Astrocyte of the cerebellum (primary cell): Measurements from ENCODE around the gene FAM78A.

Experiments
- DNase-seq: peaks from one replicate; pipeline ENCODE4 v3.0.0-alpha.2; 2011; ENCODE audit warnings: low read depth
- H3K4me3 ChIP-seq: 2 replicates; pipeline ENCODE4 v1.5.1; 2011; ENCODE audit warnings: mild to moderate bottlenecking, low read depth, low read length, moderate library complexity
- in situ Hi-C: cut with HindIII; loops from 2 replicates; pipeline ENCODE4 v1.10.0; 2017; ENCODE audit warnings: low sequenced_read_pairs
- TF ChIP-seq, protein P1 (sequence below): IDR thresholded peaks from 2 replicates; pipeline ENCODE4 v1.5.1; 2012; ENCODE audit warnings: low read length, low read depth, moderate library complexity, mild to moderate bottlenecking; ENCODE audit errors: missing control alignments

The FAM78A gene, protein sequence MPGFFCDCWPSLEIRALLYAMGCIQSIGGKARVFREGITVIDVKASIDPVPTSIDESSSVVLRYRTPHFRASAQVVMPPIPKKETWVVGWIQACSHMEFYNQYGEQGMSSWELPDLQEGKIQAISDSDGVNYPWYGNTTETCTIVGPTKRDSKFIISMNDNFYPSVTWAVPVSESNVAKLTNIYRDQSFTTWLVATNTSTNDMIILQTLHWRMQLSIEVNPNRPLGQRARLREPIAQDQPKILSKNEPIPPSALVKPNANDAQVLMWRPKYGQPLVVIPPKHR

DNA sequence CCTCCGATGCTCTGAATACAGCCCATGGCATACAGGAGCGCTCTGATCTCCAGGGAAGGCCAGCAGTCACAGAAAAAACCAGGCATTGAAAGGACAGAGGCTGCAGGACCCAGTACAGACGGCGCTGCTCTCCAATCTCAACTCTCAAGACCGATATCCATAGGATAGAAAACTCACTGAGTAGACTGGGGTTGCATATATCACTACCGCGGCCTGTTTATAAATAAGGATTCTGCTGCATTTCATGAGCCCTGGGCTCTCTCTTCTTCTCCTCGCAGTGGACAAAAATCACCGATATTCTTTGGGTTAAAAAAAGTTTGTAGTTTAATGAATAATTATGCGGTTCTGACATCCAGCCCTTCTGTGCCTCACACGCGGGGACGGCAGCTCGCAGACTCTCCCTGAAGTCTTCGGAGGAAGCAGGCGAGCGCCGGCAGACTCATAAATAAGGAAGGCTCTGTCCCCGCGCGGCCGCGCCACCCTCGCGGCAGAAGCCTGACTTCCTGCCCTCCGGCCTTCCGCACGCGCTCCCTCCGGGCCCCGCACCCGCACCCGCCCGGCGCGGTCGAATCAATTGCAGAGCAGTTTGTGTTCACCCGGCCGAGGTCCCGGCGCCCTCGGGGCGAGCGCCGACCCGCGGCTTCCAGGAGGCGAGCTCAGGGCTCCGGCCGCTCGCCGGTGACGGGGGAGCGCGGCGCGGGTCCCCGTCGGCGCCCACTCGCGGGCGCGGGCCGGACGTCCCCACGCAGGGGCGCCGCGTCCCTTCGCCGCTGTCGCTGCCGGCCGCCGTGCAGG, at the start of gene FAM78A:
FAM78A (minus strand) TSS at position 417 of the 795 bp plus-strand sequence; CDS start at position 86, 331 bp downstream.
- no peak for DNase-seq
- TF ChIP-seq, protein P1, sequence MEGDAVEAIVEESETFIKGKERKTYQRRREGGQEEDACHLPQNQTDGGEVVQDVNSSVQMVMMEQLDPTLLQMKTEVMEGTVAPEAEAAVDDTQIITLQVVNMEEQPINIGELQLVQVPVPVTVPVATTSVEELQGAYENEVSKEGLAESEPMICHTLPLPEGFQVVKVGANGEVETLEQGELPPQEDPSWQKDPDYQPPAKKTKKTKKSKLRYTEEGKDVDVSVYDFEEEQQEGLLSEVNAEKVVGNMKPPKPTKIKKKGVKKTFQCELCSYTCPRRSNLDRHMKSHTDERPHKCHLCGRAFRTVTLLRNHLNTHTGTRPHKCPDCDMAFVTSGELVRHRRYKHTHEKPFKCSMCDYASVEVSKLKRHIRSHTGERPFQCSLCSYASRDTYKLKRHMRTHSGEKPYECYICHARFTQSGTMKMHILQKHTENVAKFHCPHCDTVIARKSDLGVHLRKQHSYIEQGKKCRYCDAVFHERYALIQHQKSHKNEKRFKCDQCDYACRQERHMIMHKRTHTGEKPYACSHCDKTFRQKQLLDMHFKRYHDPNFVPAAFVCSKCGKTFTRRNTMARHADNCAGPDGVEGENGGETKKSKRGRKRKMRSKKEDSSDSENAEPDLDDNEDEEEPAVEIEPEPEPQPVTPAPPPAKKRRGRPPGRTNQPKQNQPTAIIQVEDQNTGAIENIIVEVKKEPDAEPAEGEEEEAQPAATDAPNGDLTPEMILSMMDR = no peak
- peak within 1 kb of the TSS; percentile 40 for H3K4me3 ChIP-seq
- in situ Hi-C loops = no loop called here

DNA sequence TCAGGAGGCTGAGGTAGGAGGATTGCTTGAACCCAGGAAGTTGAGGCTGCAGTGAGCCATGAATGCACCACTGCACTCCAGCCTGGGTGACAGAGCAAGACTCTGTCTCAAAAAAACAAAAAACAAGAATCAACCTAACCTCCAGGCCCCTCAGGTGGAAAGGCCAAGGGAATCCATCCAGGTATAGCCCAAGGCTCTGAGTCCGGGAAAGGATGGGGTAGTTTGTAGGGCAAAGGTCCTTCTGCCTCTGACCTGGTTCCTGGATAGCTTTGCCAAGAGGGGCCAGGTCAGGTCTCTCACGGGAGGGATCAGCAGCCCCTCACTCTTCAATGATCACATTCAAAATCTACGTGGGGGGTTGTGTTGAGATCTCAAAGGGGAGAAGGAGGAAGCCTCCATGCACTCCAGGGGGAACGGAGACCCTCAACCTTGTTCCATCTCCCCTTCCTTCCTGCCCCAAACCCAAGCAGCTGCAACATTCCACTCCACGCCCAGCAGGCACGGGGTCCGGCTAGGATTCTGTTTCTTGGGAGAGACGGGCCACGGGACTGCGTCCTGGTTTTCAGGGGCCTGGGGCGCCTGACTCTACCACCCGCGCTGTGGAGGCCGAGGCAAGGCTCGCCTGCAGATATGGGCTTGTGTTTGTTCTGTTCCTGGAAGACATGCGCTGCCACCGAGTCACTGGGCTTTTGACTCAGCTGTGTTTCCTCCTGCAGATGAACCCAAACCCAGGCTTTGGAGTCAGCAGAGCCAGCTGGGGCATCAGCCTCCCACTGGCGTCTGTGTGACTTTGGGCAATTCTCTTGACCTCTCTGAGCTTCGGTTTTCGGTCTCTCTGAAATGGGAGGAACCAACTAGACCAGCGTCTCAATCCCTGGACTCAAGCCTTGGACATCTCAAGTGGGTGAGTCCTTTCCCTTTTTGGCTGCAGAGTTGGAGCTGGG, 48.7 kb upstream of the FAM78A start:
- in situ Hi-C loops = no loop called here
- DNase-seq = no peak
- H3K4me3 ChIP-seq = no peak overlapping the region
- TF ChIP-seq, protein P1 = no peak

DNA sequence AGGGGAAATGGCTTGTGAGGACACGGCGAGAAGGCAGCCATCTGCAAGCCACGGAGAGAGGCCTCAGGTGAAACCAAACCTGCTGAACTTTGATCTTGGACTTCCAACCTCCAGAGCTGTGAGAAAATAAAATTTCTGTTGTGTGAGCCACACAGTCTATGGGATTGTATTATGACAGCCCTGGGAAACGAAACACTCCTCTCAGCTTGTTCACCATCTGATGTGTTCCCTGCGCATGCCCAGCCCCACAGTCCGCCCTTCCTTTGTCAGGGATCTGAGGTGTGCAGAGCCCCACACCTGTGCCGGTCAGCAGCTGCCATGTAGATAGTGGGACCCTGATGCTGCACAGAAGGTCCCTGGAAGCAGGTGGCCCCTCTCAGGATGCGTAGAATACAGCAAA, 47.3 kb upstream of the FAM78A start:
- no peak overlapping the region for H3K4me3 ChIP-seq
- in situ Hi-C loops = no loop called here

DNA sequence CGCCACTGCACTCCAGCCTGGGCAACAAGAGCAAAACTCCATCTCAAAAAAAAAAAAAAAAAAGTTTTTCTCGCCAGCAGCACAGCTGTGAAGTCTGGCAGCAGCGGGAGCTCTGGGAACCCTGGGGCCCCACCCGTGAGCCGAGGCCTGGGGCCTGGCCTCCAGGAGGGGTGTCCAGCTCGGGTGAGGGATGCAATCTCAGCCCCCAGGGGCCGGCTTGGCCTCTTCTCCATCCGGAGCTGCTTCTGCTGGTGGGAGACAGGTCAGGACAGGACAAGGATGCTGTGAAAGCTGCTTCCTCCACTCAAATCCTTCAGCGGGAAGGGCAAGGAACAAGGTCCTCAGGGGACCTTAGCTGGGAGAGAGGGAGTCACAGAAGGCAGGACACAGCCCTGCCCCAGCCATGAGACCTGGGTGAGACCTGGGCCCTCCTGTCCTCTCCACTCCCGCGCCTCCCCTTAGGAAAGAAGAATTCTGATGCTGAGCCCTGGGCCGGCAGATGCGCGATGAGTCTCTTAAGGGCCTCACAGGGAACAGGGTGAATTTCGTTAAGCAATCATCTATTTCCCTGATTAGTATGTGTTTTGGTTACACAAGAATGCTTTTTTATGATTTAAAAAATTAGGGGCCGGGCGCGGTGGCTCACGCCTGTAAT, 43.8 kb upstream of the FAM78A start:
- in situ Hi-C loops = no loop called here
- no peak overlapping the region for H3K4me3 ChIP-seq
- no peak for DNase-seq
- TF ChIP-seq, protein P1 = no peak

More for the DNA sequence above, 47.3 kb upstream of the FAM78A start:
- TF ChIP-seq, protein P1 = no peak
- DNase-seq = no peak

DNA sequence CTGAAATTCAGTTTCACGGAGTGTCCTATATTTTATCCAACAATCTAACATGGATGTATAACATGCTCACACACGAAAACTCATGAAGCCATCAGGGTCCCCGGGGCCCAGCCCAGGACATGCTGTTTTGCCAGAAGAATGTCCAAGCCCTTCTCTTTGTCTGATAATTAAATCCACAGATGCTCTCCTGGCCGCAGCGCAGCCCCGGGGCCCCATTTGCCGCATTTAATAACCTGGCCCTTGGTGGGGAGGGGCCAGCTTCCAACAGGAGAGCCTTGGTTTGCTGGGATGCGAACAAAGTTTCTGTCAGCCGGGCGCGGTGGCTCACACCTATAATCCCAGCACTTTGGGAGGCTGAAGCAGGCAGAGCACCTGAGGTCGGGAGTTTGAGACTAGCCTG, 43.2 kb upstream of the FAM78A start:
- no peak for DNase-seq
- in situ Hi-C loops = no loop called here
- H3K4me3 ChIP-seq = no peak overlapping the region
- TF ChIP-seq, protein P1 = no peak
